Esophagus squamous epithelium (tissue), 5 donors: ENCODE results near the gene METAP1D. TPM values are rescaled to one million over a fixed set of nuclear protein-coding genes. Genes with fewer than 3 reads are reported as not detected.

Experiments used
- DNase-seq: peaks from one replicate; lab custom pipeline; 2025; lab: John Stamatoyannopoulos, UW
- H3K27ac ChIP-seq, 4 donors: fragments of 200-600 bp; sonication (generic); one replicate each; pipeline ENCODE4 v1.5.1; 2016 to 2019; ENCODE audit warnings: mild to moderate bottlenecking in 1 of 4
- H3K27me3 ChIP-seq, 4 donors: fragments of 200-600 bp; sonication (generic); 1 replicate in 3 of 4; 2 replicates in 1 of 4; pipeline versions ENCODE4 v1.5.1 to v1.6.0; 2017 to 2021; ENCODE audit warnings: antibody characterized with exemption in 1 of 4
- H3K36me3 ChIP-seq, 3 donors: fragments of 200-600 bp; sonication (generic); one replicate each; pipeline ENCODE4 v1.5.1; 2016 to 2019
- H3K4me1 ChIP-seq, 3 donors: fragments of 200-600 bp; sonication (generic); one replicate each; pipeline ENCODE4 v1.5.1; 2017 to 2019
- H3K4me3 ChIP-seq, 4 donors: fragments of 200-600 bp; sonication (generic); 1 replicate in 3 of 4; 2 replicates in 1 of 4; pipeline ENCODE4 v1.5.1; 2016 to 2019; ENCODE audit warnings: mild to moderate bottlenecking in 2 of 4, moderate library complexity in 1 of 4
- H3K9me3 ChIP-seq, 3 donors: fragments of 200-600 bp; sonication (generic); one replicate each; pipeline ENCODE4 v1.5.1; 2016 to 2019
- CTCF ChIP-seq, 6 experiments: fragments of 450-650 bp in 4 of 6; fragments of 200-600 bp in 2 of 6; sonication (generic) in 2 of 6; IDR thresholded peaks; one replicate each; pipeline ENCODE4 v1.5.1; 2016 to 2019; ENCODE audit warnings: antibody characterized with exemption in 6 of 6, mild to moderate bottlenecking in 4 of 6, moderate library complexity in 4 of 6
- POLR2A ChIP-seq, 4 donors: fragments of 450-650 bp; IDR thresholded peaks; one replicate each; pipeline ENCODE4 v1.6.1; 2017; ENCODE audit warnings: antibody characterized with exemption in 4 of 4, mild to moderate bottlenecking in 4 of 4, moderate library complexity in 3 of 4
- WGBS, 2 donors: methylation state at CpG; one replicate each; pipeline ENCODE4 v1.1.5; 2018; 5-methylcytosine and 5-hydroxymethylcytosine counted together
- intact Hi-C: fragments of 100-400 bp; cut with DNase I; formaldehyde crosslinking; loops from one replicate; pipeline ENCODE4 v1.15.0; 2022
- total RNA-seq, 4 donors: library from RNA; depleted of rRNA; stranded (reverse); fragments of >200 nt; gene quantifications; one replicate each; pipeline ENCODE4 v1.1.0, GENCODE V29; 2016
- donor health status: DM: yes; HTN: yes; CAD: no.

The METAP1D gene
- total RNA-seq, 4 donors from 2014 or later = 2.4 to 7.1 (median 5.7) TPM

GRCh38 chr2:172084645-172085459, 85.1 kb downstream of the METAP1D start:
- peak overlapping the region; percentile 28 to 55 (median 38) for H3K4me3 ChIP-seq
- H3K4me1 ChIP-seq = peaks cover 29 to 78% (median 35%) of the 10 kb centered on the region in 3 donors
- WGBS, 2 donors = 0 to 13% methylated on average over 3 of the region's 76 CpGs
- H3K27me3 ChIP-seq = peaks cover 53 to 100% (median 89%) of the 10 kb centered on the region in 4 donors
- intact Hi-C loops = no loop called here
- H3K9me3 ChIP-seq = no peaks in the 10 kb centered on the region
- DNase-seq = peak; percentile 14
- TF ChIP-seq CTCF (IDR thresholded peaks at IDR 0.05) (no peak), POLR2A (IDR thresholded peaks at IDR 0.05) (no peak)
- no peak overlapping the region for H3K27ac ChIP-seq
- no peaks in the 10 kb centered on the region for H3K36me3 ChIP-seq

GRCh38 chr2:172085460-172086159, 85.9 kb downstream of the METAP1D start, which contains the start of gene DLX1:
DLX1 (plus strand) TSS chr2:172085507; CDS start chr2:172085678, 171 bp downstream.
- H3K27me3 ChIP-seq = peaks cover 61 to 100% (median 94%) of the 10 kb centered on the region in 4 donors
- intact Hi-C loops = no loop called here
- peaks cover 29 to 86% (median 35%) of the 10 kb centered on the region in 3 donors for H3K4me1 ChIP-seq
- H3K9me3 ChIP-seq = no peaks in the 10 kb centered on the region
- H3K4me3 ChIP-seq = peak within 1 kb of the TSS; percentile 28 to 55 (median 38)
- no peaks in the 10 kb centered on the region for H3K36me3 ChIP-seq
- 5 to 9% methylated on average over 9 of the region's 34 CpGs for WGBS, 2 donors
- H3K27ac ChIP-seq = no peak within 1 kb of the TSS
- DNase-seq = no peak
- TF ChIP-seq POLR2A (IDR thresholded peaks at IDR 0.05) = no peak
- no peak for TF ChIP-seq CTCF (IDR thresholded peaks at IDR 0.05)

DNA sequence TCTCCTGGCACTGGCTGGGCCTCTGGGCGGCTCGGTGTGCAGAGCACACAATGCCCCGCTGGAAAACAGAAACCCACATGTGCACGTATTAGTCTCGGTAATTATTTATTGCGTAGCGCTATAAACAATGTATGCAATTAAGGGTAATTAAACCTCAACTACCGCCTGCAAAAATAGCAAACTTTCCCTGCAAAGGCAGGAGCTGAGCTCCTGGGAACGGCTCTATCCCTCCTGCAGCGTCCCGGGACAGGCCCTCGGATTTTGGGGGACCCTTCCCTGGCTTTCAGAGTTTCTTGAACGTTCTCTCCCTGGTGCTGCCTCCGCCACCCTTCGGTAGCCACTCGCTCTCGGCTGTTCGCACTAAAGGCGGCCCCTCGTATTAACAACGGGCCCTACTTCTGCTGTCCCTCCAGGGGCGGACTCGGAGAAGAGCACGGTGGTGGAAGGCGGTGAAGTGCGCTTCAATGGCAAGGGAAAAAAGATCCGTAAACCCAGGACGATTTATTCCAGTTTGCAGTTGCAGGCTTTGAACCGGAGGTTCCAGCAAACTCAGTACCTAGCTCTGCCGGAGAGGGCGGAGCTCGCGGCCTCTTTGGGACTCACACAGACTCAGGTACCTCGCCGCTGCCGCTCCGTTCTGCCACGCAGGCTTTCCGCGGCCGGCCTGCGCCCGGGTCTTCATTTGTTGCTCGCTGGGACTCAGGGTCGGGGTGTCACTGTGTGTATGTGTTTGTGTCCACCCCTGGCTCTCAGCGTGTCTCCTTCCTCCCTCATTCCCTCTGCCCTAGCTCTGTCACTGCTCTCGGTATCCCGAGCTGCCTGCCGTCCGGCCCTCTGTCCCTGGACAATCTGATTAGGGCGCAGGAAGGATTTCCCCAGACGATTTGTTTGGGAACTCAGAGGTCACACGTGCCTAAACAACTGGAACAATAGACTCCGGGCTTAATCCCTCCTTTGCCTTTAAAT, 86.8 kb downstream of the METAP1D start:
- TF ChIP-seq POLR2A (IDR thresholded peaks at IDR 0.05) (no peak), CTCF (IDR thresholded peaks at IDR 0.05) (peak in 5 of 6 experiments; percentile 6 to 41 (median 19))
- Histone ChIP-seq H3K27me3 (peaks cover 60 to 100% (median 93%) of the 10 kb centered on the region in 4 donors), H3K4me1 (peaks cover 29 to 83% (median 35%) of the 10 kb centered on the region in 3 donors), H3K9me3 (no peaks in the 10 kb centered on the region), H3K27ac (no peak overlapping the region), H3K36me3 (no peaks in the 10 kb centered on the region), H3K4me3 (peak overlapping the region in 2 of 4 donors; percentile 42 to 55)
- WGBS, 2 donors = 6 to 8% methylated on average over 27 to 40 of the region's 54 CpGs
- intact Hi-C loops = no loop called here
- DNase-seq = no peak

DNA sequence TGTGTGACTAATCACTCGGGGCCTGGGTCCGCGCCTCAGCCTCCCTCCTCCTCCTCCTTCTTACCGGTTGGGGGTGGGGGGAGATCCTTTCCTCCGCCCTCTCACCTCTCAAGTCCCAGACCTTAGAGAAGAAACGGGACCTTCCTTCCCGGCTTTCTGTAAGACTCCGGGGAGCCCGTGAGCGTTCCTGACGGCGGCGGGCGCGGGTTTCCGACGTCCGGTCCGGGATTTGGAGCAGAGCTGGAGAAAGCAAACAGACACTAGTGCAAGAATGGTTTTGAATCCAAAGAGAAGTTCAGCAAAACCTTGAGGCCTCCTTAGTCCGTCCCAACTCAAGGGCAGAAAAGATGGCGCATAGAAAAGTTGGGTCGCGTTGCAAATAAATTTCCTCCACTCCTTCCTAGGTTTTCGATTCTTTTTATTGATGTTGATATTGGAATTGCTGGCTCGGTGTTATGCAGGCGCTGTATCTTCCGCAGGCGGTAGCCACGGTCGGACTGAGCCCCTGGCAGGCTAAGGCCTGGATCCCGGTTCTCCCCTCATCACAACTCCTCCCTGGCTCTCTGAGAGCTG, 87.5 kb downstream of the METAP1D start:
- TF ChIP-seq CTCF (IDR thresholded peaks at IDR 0.05) (no peak), POLR2A (IDR thresholded peaks at IDR 0.05) (no peak)
- no peak for DNase-seq
- Histone ChIP-seq H3K27ac (no peak overlapping the region), H3K9me3 (no peaks in the 10 kb centered on the region), H3K4me3 (peak overlapping the region in 2 of 4 donors; percentile 42 to 55), H3K36me3 (no peaks in the 10 kb centered on the region), H3K27me3 (peaks cover 52 to 100% (median 94%) of the 10 kb centered on the region in 4 donors), H3K4me1 (peaks cover 29 to 79% (median 35%) of the 10 kb centered on the region in 3 donors)
- intact Hi-C loops = no loop called here
- 8 to 12% methylated on average over 16 to 21 of the region's 31 CpGs for WGBS, 2 donors
